Ureter (tissue), 1 donor: ENCODE data around the gene JADE2. TPM values are rescaled to one million over a fixed set of nuclear protein-coding genes. Genes with fewer than 3 reads are reported as not detected.

Experiments
- total RNA-seq: library from RNA; stranded (reverse); gene quantifications from one replicate; pipeline ENCODE4 v1.2.4, GENCODE V29; 2023
- donor health status: DM: yes; HTN: yes; CAD: no.

JADE2 gene
- total RNA-seq, 1 donor from 2014 or later = 68.7 TPM

Other genes starting within 250 kb of the JADE2 start
- gene CDKL3, start 158.5 kb upstream of the JADE2 start, total RNA-seq = 5.5 TPM
- 63.3 TPM for gene UBE2B, start 154.1 kb upstream of the JADE2 start, total RNA-seq
- gene CDKN2AIPNL, start 113.8 kb upstream of the JADE2 start, total RNA-seq = 23.5 TPM
- gene SAR1B, start 107.2 kb downstream of the JADE2 start, total RNA-seq = 82.8 TPM
- 23.7 TPM for gene SEC24A, start 123.1 kb downstream of the JADE2 start, total RNA-seq
- 19.8 TPM for gene CAMLG, start 212.9 kb downstream of the JADE2 start, total RNA-seq
- 60.1 TPM for gene DDX46, start 233.1 kb downstream of the JADE2 start, total RNA-seq